GM18498 (cell line): ENCODE results near the gene PUM2.
"Not testable (repeated sequence)": the region's sequence is repeated elsewhere in the genome, so short reads cannot be mapped to it uniquely, and the experiment has no call there.

ENCODE experiments used
- ATAC-seq: cut with Tn5 transposase; IDR thresholded peaks from one replicate; pipeline ENCODE4 v1.9.1; 2021; ENCODE audit warnings: mild to moderate bottlenecking, moderate library complexity; ENCODE audit not compliant: unreplicated experiment

The PUM2 gene

GRCh38 chr2:20369366-20369765 lies 18.7 kb upstream of the PUM2 start:
- ATAC-seq = no peak

GRCh38 chr2:20368706-20369105 lies 18.1 kb upstream of the PUM2 start:
- no peak for ATAC-seq

DNA sequence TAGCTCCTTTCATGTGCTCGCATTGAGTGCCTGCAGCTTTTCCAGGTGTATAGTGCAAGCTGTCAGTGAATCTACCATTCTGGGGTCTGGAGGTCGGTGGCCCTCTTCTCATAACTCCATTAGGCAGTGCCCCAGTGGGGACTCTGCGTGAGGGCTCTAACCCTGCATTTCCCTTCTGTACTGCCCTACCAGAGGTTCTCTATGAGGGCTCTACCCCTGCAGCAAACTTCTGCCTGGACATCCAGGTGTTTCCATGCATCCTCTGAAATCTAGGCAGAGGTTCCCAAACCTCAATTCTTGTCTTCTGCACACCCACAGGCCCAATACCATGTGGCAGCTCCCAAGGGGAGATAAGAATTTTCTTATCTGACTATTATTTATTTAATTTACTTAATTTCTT lies 17.3 kb upstream of the PUM2 start:
- not testable (repeated sequence) for ATAC-seq

DNA sequence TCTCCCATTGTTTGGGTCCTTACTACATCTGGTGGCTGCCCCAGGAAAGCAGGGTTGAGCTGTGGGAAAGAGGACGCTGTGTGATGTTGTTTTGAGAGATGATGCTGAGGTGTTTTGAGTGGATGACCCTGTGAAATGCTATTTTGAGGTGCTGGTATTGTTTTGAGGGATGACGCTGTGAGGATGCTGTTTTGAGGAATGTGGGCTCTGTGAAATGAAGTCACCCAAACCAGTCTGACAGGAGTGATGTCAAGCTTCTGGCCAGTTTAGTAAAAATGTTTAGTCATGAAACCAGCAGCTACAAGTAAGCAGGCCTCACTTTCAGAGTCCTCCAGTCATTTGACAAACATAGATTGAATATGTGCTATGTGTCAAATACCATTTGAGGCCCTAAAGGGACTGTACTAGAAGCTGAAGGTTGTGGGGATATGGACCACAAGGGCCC lies 16.1 kb upstream of the PUM2 start:
- ATAC-seq = no peak

- peak; percentile 93 for ATAC-seq
These were observed 14.7 kb upstream of the PUM2 start for GRCh38 chr2:20365249-20365817.

DNA sequence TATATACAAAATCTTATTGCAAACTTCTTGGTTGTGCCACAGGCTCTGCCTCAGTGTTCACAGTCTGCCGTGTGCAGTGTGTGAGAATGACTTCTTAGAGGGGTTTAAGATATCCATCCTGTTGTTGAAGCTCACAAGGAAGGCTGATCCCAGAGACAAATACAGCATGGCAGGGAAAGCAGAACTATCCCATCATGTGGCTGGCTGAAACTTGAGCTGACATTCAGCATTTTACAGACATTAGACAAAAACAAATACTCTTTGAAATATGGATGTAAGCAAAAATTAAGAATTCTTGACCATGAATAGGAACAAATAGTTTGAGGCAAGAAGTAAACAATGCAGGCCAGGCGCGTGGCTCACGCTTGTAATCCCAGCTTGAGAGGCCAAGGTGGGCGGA lies 12.9 kb upstream of the PUM2 start:
- ATAC-seq = no peak

GRCh38 chr2:20362701-20363435 lies 12.2 kb upstream of the PUM2 start:
- ATAC-seq = no peak

- no peak for ATAC-seq
These were observed 11.2 kb upstream of the PUM2 start for GRCh38 chr2:20361893-20362292.

DNA sequence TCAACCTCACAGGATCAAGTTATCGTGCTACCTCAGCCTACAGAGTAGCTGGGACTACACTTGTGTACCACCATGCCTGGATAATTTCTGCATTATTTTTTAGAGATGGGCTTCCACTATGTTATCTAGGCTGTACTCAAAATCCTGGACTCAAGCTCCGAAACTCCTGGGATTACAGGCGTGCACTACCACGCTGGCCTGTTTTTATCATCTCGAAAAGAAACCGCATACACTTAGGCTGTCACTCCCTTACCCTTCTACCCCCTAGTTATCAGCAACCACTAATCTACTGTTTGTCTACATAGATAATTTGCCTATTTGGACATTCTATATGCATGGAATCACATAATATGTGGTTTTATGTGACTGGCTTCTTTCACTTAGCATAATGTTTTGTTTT lies 8.5 kb upstream of the PUM2 start:
- ATAC-seq = no peak

- ATAC-seq = no peak
These were observed 7.2 kb upstream of the PUM2 start for GRCh38 chr2:20357638-20358389.

- no peak for ATAC-seq
These were observed 5.4 kb upstream of the PUM2 start for GRCh38 chr2:20356042-20356441.

DNA sequence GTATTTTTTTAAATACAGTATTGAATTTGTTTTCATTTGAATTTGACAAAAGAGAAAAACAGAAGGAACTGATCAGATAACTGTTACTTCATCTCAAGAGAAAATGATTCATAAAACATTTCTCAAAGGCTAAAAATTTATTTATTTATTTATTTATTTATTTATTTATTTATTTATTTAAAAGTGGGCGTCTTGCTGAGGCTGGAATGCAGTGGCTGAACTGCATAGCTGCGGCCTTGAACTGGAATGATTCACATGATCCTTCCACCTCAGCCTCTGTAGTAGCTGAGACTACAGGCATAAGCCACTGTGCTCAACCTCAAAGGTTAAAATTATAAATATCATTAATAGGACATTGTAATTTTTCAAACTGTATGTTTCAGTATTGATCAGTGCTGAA lies 4.5 kb upstream of the PUM2 start:
- no peak for ATAC-seq

- no peak for ATAC-seq
These were observed 2.8 kb upstream of the PUM2 start for GRCh38 chr2:20353241-20353992.

GRCh38 chr2:20352581-20353216 lies 2.1 kb upstream of the PUM2 start:
- no peak for ATAC-seq

DNA sequence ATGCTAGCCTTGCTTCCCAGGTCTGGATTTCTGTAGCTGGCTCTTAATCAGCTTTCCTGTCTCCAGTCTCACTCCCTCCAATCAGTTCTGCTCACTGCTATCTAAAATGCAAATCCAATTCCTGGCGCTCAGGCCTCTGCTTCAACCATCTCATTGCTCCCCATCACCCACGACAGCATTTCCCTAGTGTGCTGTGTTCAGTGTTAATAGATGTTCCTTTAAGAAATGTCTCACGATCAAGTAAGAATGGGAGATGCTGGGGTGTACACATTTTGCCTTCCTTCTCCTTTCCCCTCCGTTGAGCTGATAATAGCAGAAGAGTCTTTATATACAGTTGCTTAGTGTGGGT lies 1.6 kb upstream of the PUM2 start:
- no peak for ATAC-seq

DNA sequence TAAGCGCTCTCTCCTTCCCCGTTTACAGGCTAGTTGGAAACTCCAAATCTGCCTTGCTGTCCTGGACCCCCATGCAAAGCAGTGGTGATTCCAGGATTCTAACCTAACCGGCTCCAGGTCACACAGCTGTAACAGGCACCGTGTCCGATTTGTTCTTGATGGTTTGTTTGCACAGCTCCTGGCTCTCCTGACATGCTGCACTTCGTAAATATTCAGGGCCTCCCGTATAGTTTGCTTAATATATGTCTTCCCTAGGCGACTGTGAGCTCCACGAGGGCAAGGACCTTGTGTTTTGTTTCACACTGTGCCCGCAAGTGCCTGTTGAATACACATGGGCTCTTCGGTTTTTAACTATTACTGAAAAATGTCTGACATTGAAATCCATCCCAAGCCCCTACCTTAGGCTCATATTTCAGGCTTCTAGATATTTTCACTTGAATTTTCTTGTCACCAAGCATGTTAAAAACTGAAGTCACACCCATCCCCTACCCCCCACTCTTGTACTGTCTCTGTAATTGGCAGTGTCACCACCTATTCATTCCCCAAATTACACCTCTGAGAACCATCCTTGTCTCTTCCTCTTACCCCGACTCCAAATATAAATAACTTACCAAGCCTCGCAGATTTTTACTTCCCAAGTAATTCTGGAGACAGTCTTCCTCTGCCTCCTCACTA lies 1.0 kb upstream of the PUM2 start:
- no peak for ATAC-seq

DNA sequence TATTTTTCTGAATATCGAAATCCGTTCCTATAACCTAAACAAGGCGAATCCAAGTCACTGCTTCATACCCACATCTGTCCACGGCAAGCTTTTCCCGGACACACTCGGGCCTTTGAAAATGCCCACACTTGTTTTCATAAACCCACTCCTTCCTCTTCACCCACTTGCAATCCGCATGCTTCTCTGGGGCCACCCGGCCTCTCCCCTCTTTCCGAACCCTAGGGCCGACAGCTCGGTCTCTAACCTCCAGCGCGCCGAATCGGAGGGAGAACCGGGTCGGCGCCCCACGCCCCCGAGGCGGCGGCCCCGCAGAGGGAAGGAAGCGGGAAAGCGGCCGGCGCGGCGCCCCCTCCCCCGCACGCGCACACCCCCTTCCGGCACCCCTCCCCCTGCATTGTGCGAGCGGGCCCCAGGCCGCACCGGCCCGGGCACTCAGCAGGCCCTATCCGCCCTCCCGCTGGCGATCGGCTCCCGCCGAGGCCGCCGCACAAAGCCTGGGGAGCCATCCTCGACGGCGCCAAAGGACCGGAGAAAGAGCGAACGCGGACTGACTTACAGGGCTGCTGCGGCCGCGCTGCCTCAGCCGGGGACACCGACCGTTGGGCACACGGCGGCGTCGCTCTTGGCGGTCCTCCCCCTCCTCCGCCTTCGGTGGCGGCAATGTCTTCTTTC lies 467 bp downstream of the PUM2 start:
- peak; percentile 32 for ATAC-seq

- ATAC-seq = no peak
These were observed 1.1 kb downstream of the PUM2 start for GRCh38 chr2:20349513-20349921.

- ATAC-seq = no peak
These were observed 2.1 kb downstream of the PUM2 start for GRCh38 chr2:20348542-20348941.
